GM10847 (cell line): Measurements from ENCODE around the gene FAF1.

Source experiments
- POLR2A ChIP-seq: IDR thresholded peaks from 2 replicates; pipeline ENCODE4 v1.6.1; 2011; ENCODE audit not compliant: insufficient read length; ENCODE audit errors: extremely low read depth

The FAF1 gene

DNA sequence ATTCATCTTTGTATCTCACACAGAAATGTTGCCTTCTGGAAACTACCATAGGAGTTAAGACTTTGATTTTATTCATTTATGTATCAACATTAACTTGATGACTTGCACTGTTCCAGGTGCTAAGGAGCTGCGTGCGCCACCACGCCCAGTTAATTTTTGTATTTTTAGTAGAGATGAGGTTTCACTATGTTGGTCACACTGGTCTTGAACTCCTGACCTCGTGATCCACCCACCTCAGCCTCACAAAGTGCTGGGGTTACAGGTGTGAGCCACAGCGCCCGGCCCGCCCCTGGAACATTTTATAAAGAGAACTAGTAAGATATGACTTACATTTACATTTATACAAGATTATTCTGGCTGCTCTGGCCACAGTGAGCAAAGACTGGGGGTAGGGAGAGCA is 252.2 kb downstream of the FAF1 start:
- no peak for TF ChIP-seq POLR2A

GRCh38 chr1:50705699-50706098 is 254.4 kb downstream of the FAF1 start:
- TF ChIP-seq POLR2A: no peak

- TF ChIP-seq POLR2A: no peak
Measured at GRCh38 chr1:50705041-50705440, 255.0 kb downstream of the FAF1 start.

DNA sequence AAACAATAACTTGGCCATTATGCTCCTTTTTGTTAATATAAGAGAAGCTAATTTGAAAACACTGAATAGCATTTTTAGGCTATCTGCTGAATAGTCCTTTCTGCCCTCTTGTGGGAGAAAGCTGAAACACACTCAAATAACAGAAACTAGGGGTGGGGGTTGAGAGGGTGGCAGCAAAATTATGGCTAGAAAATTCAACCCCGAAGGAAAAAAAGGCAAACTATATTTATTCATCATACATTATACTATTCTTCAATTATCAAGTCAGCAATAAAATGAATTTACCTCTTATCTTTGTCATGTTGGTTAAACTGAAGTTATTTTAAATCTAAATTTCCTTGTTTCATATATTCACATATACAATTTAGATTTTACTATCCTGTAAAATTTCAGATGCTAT is 255.9 kb downstream of the FAF1 start:
- no peak for TF ChIP-seq POLR2A

DNA sequence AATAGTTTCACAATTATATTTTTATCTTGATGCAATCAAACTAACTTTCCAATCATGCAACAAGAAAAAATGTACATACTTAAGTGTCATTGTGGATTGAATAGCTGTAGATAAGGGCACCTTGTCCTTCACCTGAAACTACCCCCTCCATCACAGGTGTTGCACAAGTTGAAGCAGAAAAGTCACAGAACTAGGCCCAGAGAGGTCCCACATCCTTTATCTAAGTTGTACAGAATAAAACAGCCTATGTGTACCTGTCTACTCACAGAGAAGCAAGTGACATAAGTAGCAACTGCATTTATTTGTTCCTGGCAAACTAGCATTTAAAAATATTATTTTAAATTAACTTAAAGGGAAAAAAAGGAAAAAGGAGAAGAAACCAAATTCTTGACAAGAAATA is 256.8 kb downstream of the FAF1 start:
- no peak for TF ChIP-seq POLR2A

DNA sequence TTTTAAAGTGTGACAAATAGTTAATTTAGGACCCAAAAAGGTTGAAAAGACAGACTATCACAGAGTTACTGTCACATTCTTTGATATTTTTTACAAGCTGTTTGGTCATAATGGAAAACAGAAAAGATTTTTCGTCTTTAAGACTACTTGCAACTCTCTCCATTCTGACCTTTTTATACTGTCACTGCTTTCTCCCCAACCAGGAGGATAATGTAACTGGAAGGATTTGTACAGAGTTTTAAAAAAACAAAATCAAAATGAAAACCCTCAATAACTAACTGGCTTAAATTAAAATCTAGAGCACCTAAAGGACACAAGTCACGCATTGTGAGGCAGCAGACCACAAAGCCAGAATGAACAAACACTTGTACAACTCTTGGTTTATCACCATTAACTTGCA is 257.7 kb downstream of the FAF1 start:
- no peak for TF ChIP-seq POLR2A

DNA sequence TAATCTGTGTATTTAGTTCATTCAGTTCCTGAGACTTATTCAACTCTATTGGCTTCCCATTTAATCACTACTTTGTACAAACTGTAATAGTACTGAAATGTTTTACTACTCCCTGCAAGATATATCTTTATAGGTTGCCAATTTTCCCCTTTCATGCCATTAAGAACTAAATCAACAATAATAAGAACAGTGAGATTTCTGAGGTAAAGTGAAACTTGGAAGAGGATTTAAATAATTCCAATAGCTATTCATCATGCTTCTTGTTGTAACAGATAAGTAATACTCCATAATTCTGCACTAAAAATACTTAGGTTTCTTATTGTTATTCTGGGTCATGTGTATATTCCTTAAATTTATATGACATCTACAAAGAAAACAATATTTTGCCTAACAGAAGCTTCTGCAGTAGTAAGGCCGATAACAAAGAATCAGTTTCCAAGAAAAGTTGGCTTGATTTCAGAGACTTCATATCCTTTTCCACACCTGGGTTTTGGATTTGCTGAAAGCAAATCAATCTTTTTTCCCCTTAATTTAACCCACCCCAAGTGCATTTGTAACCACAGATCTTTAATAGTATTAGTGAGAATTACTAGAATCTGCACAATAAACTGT is 258.3 kb downstream of the FAF1 start:
- TF ChIP-seq POLR2A: no peak

GRCh38 chr1:50700621-50701020 is 259.4 kb downstream of the FAF1 start:
- TF ChIP-seq POLR2A: no peak

- TF ChIP-seq POLR2A: no peak
Measured at GRCh38 chr1:50700214-50700613, 259.9 kb downstream of the FAF1 start.

GRCh38 chr1:50699795-50700194 is 260.3 kb downstream of the FAF1 start:
- TF ChIP-seq POLR2A: no peak

DNA sequence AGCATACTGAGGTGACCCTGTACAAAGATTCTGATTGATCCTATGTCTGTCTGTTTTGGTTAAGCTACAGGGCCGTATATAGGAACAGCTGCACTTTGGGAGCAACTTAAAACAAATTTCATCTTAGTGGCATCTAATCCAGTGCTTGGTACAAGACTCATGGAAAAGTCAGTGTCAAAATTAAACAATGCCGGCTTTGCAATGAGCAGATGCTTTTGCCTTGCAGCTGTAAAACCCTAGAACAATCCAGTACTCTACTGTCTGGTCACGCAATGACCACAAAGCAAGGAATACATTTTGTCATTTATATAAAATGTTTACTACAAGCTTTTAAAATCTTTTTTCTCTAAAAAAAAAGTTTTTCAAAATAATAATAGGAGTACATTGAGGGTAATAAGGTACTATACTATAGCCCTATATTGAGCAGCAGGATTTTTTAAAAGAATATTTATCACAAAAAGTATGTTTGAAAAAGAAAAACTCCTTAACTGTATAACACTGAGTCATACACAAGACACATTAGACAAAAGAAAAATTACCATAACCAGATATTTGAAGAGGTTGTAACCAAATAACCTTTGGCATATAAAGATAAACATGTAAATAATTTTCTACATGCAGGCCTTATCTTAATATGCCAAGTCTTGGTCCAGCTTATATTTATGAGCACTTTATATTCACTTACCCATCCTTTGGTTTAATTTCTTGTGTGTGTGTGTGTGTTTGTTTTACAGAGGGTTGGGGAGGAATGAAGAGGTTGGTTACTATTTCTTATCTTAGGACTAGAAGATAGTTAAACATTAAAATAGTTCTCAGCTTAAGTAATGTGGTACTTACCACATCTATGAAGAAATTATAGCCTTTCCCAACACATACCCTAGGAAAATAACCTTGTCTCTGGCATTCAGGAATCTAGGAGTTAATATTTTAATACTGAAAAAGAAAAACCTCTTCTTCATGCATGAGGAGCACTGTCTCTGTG is 262.3 kb downstream of the FAF1 start:
- no peak for TF ChIP-seq POLR2A

- TF ChIP-seq POLR2A: no peak
Measured at GRCh38 chr1:50693829-50694228, 266.2 kb downstream of the FAF1 start.

DNA sequence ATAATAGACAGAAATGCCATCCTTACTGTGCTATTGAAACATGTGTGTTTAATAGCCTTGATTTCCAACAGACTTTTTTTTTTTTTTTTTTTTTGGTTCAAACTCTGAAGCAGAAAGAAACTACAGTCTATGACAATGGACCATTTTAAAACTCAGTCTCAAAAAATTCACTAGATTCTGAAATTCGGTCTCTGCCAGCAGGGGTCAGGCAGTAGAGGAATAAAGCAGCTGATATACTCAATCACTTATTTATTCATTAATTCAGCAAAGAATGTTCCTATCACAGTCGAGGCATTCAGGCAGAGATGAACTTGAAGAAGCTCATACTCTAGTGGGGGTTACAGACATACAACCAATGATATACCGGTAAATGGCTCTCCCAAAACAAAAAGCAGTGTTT is 275.9 kb downstream of the FAF1 start:
- no peak for TF ChIP-seq POLR2A

DNA sequence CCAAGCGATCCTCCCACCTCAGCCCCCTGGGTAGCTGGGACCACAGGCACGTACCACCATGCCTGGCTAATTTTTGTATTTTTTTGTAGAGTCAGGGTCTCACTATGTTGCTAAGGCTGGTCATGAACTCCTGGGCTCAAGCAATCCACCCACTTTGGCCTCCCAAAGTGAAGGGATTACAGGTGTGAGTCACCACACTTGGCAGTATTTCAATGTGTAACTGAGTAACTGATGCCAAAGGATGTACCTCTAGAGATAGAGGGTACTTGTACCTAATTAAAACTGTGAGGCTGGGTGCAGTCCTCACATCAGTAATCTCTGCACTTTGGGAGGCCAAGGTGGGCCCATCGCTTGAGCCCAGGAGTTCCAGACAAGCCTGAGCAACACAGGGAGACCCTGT is 278.1 kb downstream of the FAF1 start:
- TF ChIP-seq POLR2A: no peak

- TF ChIP-seq POLR2A: no peak
Measured at GRCh38 chr1:50667710-50668356, 292.2 kb downstream of the FAF1 start.

- TF ChIP-seq POLR2A: no peak
Measured at GRCh38 chr1:50667272-50667671, 292.8 kb downstream of the FAF1 start.
